Measurements from ENCODE around the gene PRUNE2. TPM values are rescaled to one million over a fixed set of nuclear protein-coding genes. Genes with fewer than 3 reads are reported as not detected.
"Not testable (repeated sequence)": the region's sequence is repeated elsewhere in the genome, so short reads cannot be mapped to it uniquely, and the experiment has no call there.

Gene PRUNE2
- total RNA-seq, 4 donors from 2014 or later = 3.6 to 16.2 (median 6.4) TPM

GRCh38 chr9:76743931-76744330 is 162.0 kb downstream of the PRUNE2 start:
- no peak for DNase-seq (ENCODE audit: low spot score in 2 of 2)
- H3K9me3 ChIP-seq = no peaks in the 10 kb centered on the region
- no peaks in the 10 kb centered on the region for H3K4me1 ChIP-seq
- H3K27ac ChIP-seq = no peak overlapping the region
- no peak overlapping the region for H3K4me3 ChIP-seq
- no peaks in the 10 kb centered on the region for H3K36me3 ChIP-seq
- TF ChIP-seq POLR2AphosphoS5 (IDR thresholded peaks at IDR 0.05) = no peak
- TF ChIP-seq POLR2A (IDR thresholded peaks at IDR 0.05) = no peak
- no peak for TF ChIP-seq EP300 (IDR thresholded peaks at IDR 0.05)
- TF ChIP-seq CTCF (IDR thresholded peaks at IDR 0.05) = no peak
- 44% methylated on average over 3 of the region's 3 CpGs for WGBS
- H3K27me3 ChIP-seq = no peaks in the 10 kb centered on the region

- not testable (repeated sequence) for H3K4me3 ChIP-seq; H3K27me3 ChIP-seq; H3K4me1 ChIP-seq; H3K36me3 ChIP-seq; H3K27ac ChIP-seq; DNase-seq (ENCODE audit: low spot score in 2 of 2); H3K9me3 ChIP-seq
- WGBS = 86% methylated on average over 4 of the region's 4 CpGs
Observed at GRCh38 chr9:76742890-76743289, 163.0 kb downstream of the PRUNE2 start.

GRCh38 chr9:76741524-76741923 is 164.4 kb downstream of the PRUNE2 start:
- Histone ChIP-seq H3K4me3 (no peak overlapping the region), H3K27me3 (no peaks in the 10 kb centered on the region), H3K4me1 (no peaks in the 10 kb centered on the region), H3K36me3 (no peaks in the 10 kb centered on the region), H3K9me3 (no peaks in the 10 kb centered on the region), H3K27ac (no peak overlapping the region)
- no peak for TF ChIP-seq EP300 (IDR thresholded peaks at IDR 0.05)
- no peak for TF ChIP-seq POLR2A (IDR thresholded peaks at IDR 0.05)
- no peak for TF ChIP-seq POLR2AphosphoS5 (IDR thresholded peaks at IDR 0.05)
- no peak for TF ChIP-seq CTCF (IDR thresholded peaks at IDR 0.05)
- DNase-seq (ENCODE audit: low spot score in 2 of 2) = no peak
- 82% methylated on average over 5 of the region's 5 CpGs for WGBS

- WGBS = 59% methylated on average over 5 of the region's 5 CpGs
Observed at GRCh38 chr9:76738402-76738801, 167.5 kb downstream of the PRUNE2 start.

GRCh38 chr9:76737154-76737902 is 168.6 kb downstream of the PRUNE2 start:
- TF ChIP-seq CTCF (IDR thresholded peaks at IDR 0.05) (no peak), POLR2AphosphoS5 (IDR thresholded peaks at IDR 0.05) (no peak)
- Histone ChIP-seq H3K9me3 (no peaks in the 10 kb centered on the region), H3K4me3 (no peak overlapping the region), H3K4me1 (no peaks in the 10 kb centered on the region), H3K27me3 (no peaks in the 10 kb centered on the region), H3K27ac (no peak overlapping the region), H3K36me3 (no peaks in the 10 kb centered on the region)
- no peak for DNase-seq (ENCODE audit: low spot score in 2 of 2)
- WGBS = 47% methylated on average over 3 of the region's 3 CpGs

More at GRCh38 chr9:76738402-76738801, 167.5 kb downstream of the PRUNE2 start:
- no peaks in the 10 kb centered on the region for H3K4me1 ChIP-seq
- no peak for TF ChIP-seq CTCF (IDR thresholded peaks at IDR 0.05)
- no peak for TF ChIP-seq POLR2A (IDR thresholded peaks at IDR 0.05)
- no peak for TF ChIP-seq POLR2AphosphoS5 (IDR thresholded peaks at IDR 0.05)
- no peak for TF ChIP-seq EP300 (IDR thresholded peaks at IDR 0.05)
- H3K36me3 ChIP-seq = no peaks in the 10 kb centered on the region
- no peak overlapping the region for H3K27ac ChIP-seq
- H3K27me3 ChIP-seq = no peaks in the 10 kb centered on the region
- no peak overlapping the region for H3K4me3 ChIP-seq
- no peaks in the 10 kb centered on the region for H3K9me3 ChIP-seq
- no peak for DNase-seq (ENCODE audit: low spot score in 2 of 2)

GRCh38 chr9:76734716-76735115 is 171.2 kb downstream of the PRUNE2 start:
- Histone ChIP-seq H3K4me3 (no peak overlapping the region), H3K27me3 (no peaks in the 10 kb centered on the region), H3K36me3 (no peaks in the 10 kb centered on the region), H3K4me1 (no peaks in the 10 kb centered on the region), H3K27ac (no peak overlapping the region), H3K9me3 (no peaks in the 10 kb centered on the region)
- 90% methylated on average over 3 of the region's 3 CpGs for WGBS
- no peak for DNase-seq (ENCODE audit: low spot score in 2 of 2)
- TF ChIP-seq CTCF (IDR thresholded peaks at IDR 0.05) (no peak), POLR2AphosphoS5 (IDR thresholded peaks at IDR 0.05) (no peak), POLR2A (IDR thresholded peaks at IDR 0.05) (no peak), EP300 (IDR thresholded peaks at IDR 0.05) (no peak)
